Measurements from ENCODE around the gene NDUFV1. TPM values are rescaled to one million over a fixed set of nuclear protein-coding genes. Genes with fewer than 3 reads are reported as not detected.
"Not testable (repeated sequence)": the region's sequence is repeated elsewhere in the genome, so short reads cannot be mapped to it uniquely, and the experiment has no call there.

The NDUFV1 gene
- total and polyA plus RNA-seq, 12 donors = 84.2 to 439 (median 244) TPM

- WGBS, 4 donors = 58 to 69% (median 65%) methylated on average over 7 of the region's 7 CpGs
- H3K4me3 ChIP-seq = no peak overlapping the region
- H3K4me1 ChIP-seq (replicated peaks in 1 of 2) = no peaks in the 10 kb centered on the region
- no peak overlapping the region for H3K27ac ChIP-seq
- peaks cover 9% of the 10 kb centered on the region for H3K27me3 ChIP-seq
- H3K9me3 ChIP-seq (replicated peaks in 1 of 3) = no peaks in the 10 kb centered on the region
- H3K36me3 ChIP-seq (replicated peaks in 1 of 2) = peaks cover 0 to under 1% of the 10 kb centered on the region in 2 donors
- no peak for TF ChIP-seq CTCF (IDR thresholded peaks at IDR 0.05)
- no peak for TF ChIP-seq POLR2A (IDR thresholded peaks at IDR 0.05)
- no peak for DNase-seq
- intact Hi-C loops (cut with DNase I) = no loop called here
Observed at GRCh38 chr11:67617243-67617953, 10.7 kb downstream of the NDUFV1 start.

GRCh38 chr11:67618901-67619659 is 12.3 kb downstream of the NDUFV1 start:
- intact Hi-C loops (cut with DNase I); DNase-seq; H3K27ac ChIP-seq; H3K9me3 ChIP-seq (replicated peaks in 1 of 3); H3K27me3 ChIP-seq; H3K36me3 ChIP-seq (replicated peaks in 1 of 2); H3K4me3 ChIP-seq; H3K4me1 ChIP-seq (replicated peaks in 1 of 2): not testable (repeated sequence)
- WGBS, 4 donors = 76 to 98% (median 89%) methylated on average over 7 to 40 of the region's 40 CpGs

- DNase-seq; H3K4me3 ChIP-seq; H3K27ac ChIP-seq; intact Hi-C loops (cut with DNase I); H3K9me3 ChIP-seq (replicated peaks in 1 of 3); H3K36me3 ChIP-seq (replicated peaks in 1 of 2); H3K27me3 ChIP-seq; H3K4me1 ChIP-seq (replicated peaks in 1 of 2): not testable (repeated sequence)
- WGBS, 4 donors = 85 to 94% (median 87%) methylated on average over 22 to 33 of the region's 33 CpGs
Observed at GRCh38 chr11:67619683-67620618, 13.2 kb downstream of the NDUFV1 start.

GRCh38 chr11:67620621-67621020 is 13.9 kb downstream of the NDUFV1 start:
- WGBS, 4 donors = 86 to 92% (median 88%) methylated on average over 12 to 13 of the region's 13 CpGs
- H3K36me3 ChIP-seq (replicated peaks in 1 of 2); intact Hi-C loops (cut with DNase I); H3K4me1 ChIP-seq (replicated peaks in 1 of 2); H3K27me3 ChIP-seq; H3K4me3 ChIP-seq; H3K27ac ChIP-seq; DNase-seq; H3K9me3 ChIP-seq (replicated peaks in 1 of 3): not testable (repeated sequence)

- H3K4me1 ChIP-seq (replicated peaks in 1 of 2); H3K27ac ChIP-seq; intact Hi-C loops (cut with DNase I); H3K27me3 ChIP-seq; H3K9me3 ChIP-seq (replicated peaks in 1 of 3); H3K36me3 ChIP-seq (replicated peaks in 1 of 2); DNase-seq; H3K4me3 ChIP-seq: not testable (repeated sequence)
- WGBS, 4 donors = 43 to 68% (median 59%) methylated on average over 3 of the region's 3 CpGs
Observed at GRCh38 chr11:67621928-67622327, 15.2 kb downstream of the NDUFV1 start.

- H3K36me3 ChIP-seq (replicated peaks in 1 of 2); H3K27ac ChIP-seq; intact Hi-C loops (cut with DNase I); DNase-seq; H3K4me1 ChIP-seq (replicated peaks in 1 of 2); H3K9me3 ChIP-seq (replicated peaks in 1 of 3); H3K27me3 ChIP-seq; H3K4me3 ChIP-seq: not testable (repeated sequence)
- 65 to 76% (median 71%) methylated on average over 6 to 7 of the region's 7 CpGs for WGBS, 4 donors
Observed at GRCh38 chr11:67622905-67623304, 16.2 kb downstream of the NDUFV1 start.

- H3K9me3 ChIP-seq (replicated peaks in 1 of 3); H3K4me3 ChIP-seq; H3K4me1 ChIP-seq (replicated peaks in 1 of 2); H3K27ac ChIP-seq; H3K36me3 ChIP-seq (replicated peaks in 1 of 2); H3K27me3 ChIP-seq; intact Hi-C loops (cut with DNase I): not testable (repeated sequence)
- DNase-seq = peak in 1 of 7 donors; percentile 10
- WGBS, 4 donors = 86 to 100% (median 98%) methylated on average over 1 of the region's 1 CpG
Observed at GRCh38 chr11:67623795-67624194, 17.1 kb downstream of the NDUFV1 start.

- WGBS, 4 donors = 86 to 99% (median 92%) methylated on average over 9 to 10 of the region's 10 CpGs
- H3K4me3 ChIP-seq; H3K27me3 ChIP-seq; H3K36me3 ChIP-seq (replicated peaks in 1 of 2); H3K9me3 ChIP-seq (replicated peaks in 1 of 3); H3K27ac ChIP-seq: not testable (repeated sequence)
- intact Hi-C loops (cut with DNase I) = loop anchor here in 1 of 2 donors (5.0 kb wide), 1 partner anchor 86 kb away; no protein-coding TSS in a partner anchor
- peaks cover 0 to 14% of the 10 kb centered on the region in 2 donors for H3K4me1 ChIP-seq (replicated peaks in 1 of 2)
- peak in 1 of 7 donors; percentile 12 for DNase-seq
Observed at GRCh38 chr11:67626131-67626833, 19.5 kb downstream of the NDUFV1 start.
